Measurements from ENCODE around the gene PAPOLA.

- TF ChIP-seq CHD1 (IDR thresholded peaks at IDR 0.05; ENCODE audit: low read depth, low read length), result no peak
- TF ChIP-seq CTCF (conservative IDR thresholded peaks at IDR 0.05; ENCODE audit: low read depth, low read length), result no peak
- TF ChIP-seq MXI1 (IDR thresholded peaks at IDR 0.05; ENCODE audit: borderline replicate concordance, low read depth, low read length), result no peak
- no peak for TF ChIP-seq BHLHE40 (IDR thresholded peaks at IDR 0.05; ENCODE audit: low read depth, low read length)
- no peak for TF ChIP-seq POLR2A (IDR thresholded peaks at IDR 0.05; ENCODE audit: low read depth, low read length)
- TF ChIP-seq RFX5 (IDR thresholded peaks at IDR 0.05; ENCODE audit: low read depth, low read length), result no peak
- TF ChIP-seq RAD21 (IDR thresholded peaks at IDR 0.05; ENCODE audit: low read length), result no peak
- no peak for TF ChIP-seq USF2 (IDR thresholded peaks at IDR 0.05; ENCODE audit: low read depth, low read length)
Measured at GRCh38 chr14:96507723-96508122, 5.5 kb downstream of the PAPOLA start.

All from IMR-90 (cell line).